ENCODE measurements around the gene MPZL3. TPM values are rescaled to one million over a fixed set of nuclear protein-coding genes. Genes with fewer than 3 reads are reported as not detected.

The MPZL3 gene
- polyA plus RNA-seq, 1 donor (not counting 4 experiments of a cell fraction or from before 2014, with no cell fraction given), result 7.9 TPM

GRCh38 chr11:118221419-118221818 is 30.7 kb downstream of the MPZL3 start:
- no peak for FAIRE-seq
- H3K4me2 ChIP-seq (ENCODE audit: control insufficient read depth, extremely low read depth, insufficient read depth, low read depth, low read length), result no peak overlapping the region
- no peak overlapping the region for H2AFZ ChIP-seq (ENCODE audit: control insufficient read depth, low read length)
- no peak for TF ChIP-seq EZH2 (IDR thresholded peaks at IDR 0.05; ENCODE audit: low read length)
- TF ChIP-seq CTCF (optimal IDR thresholded peaks at IDR 0.05 in 1 of 3, IDR thresholded peaks at IDR 0.05 in 1 of 3, conservative IDR thresholded peaks at IDR 0.05 in 1 of 3; ENCODE audit: extremely low read depth in 1 of 3, insufficient read depth in 2 of 3, low read length in 3 of 3), result no peak
- no peak overlapping the region for H3K9ac ChIP-seq (ENCODE audit: control insufficient read depth, extremely low read depth, insufficient read depth, low read length)
- no peak overlapping the region for H3K27ac ChIP-seq (ENCODE audit: control insufficient read depth, insufficient read depth, low read length)
- H3K79me2 ChIP-seq (ENCODE audit: control insufficient read depth, insufficient read depth, low read length), result no peaks in the 10 kb centered on the region
- H4K20me1 ChIP-seq (ENCODE audit: control insufficient read depth, extremely low read depth, insufficient read depth, low read length), result no peaks in the 10 kb centered on the region
- DNase-seq (ENCODE audit: low read depth, low spot score), result no peak
- H3K36me3 ChIP-seq (ENCODE audit: control insufficient read depth in 2 of 2, extremely low read depth in 1 of 2, insufficient read depth in 2 of 2, low read length in 2 of 2), result no peaks in the 10 kb centered on the region
- H3K9me1 ChIP-seq (ENCODE audit: control insufficient read depth, extremely low read depth, insufficient read depth, low read length), result no peaks in the 10 kb centered on the region
- no peak overlapping the region for H3K4me3 ChIP-seq (ENCODE audit: control insufficient read depth in 2 of 3, extremely low read depth in 1 of 3, insufficient read depth in 2 of 3, low read depth in 1 of 3, low read length in 3 of 3)
- no peaks in the 10 kb centered on the region for H3K9me3 ChIP-seq (ENCODE audit: control insufficient read depth, low read depth, low read length)
- dilution Hi-C loops (cut with MboI; ENCODE audit: extremely low pct_ligation_motif_present, low sequenced_read_pairs), result no loop called here
- no peaks in the 10 kb centered on the region for H3K4me1 ChIP-seq (ENCODE audit: control insufficient read depth, extremely low read depth, insufficient read depth, low read length)
- peaks cover 5% of the 10 kb centered on the region for H3K27me3 ChIP-seq (ENCODE audit: control insufficient read depth, extremely low read depth, insufficient read depth, low read length)

- no peak overlapping the region for H3K4me3 ChIP-seq (ENCODE audit: control insufficient read depth in 2 of 3, extremely low read depth in 1 of 3, insufficient read depth in 2 of 3, low read depth in 1 of 3, low read length in 3 of 3)
Observed at GRCh38 chr11:118219732-118220131, 32.4 kb downstream of the MPZL3 start.

More at GRCh38 chr11:118219732-118220131, 32.4 kb downstream of the MPZL3 start:
- Histone ChIP-seq H3K4me2 (ENCODE audit: control insufficient read depth, extremely low read depth, insufficient read depth, low read depth, low read length) (no peak overlapping the region), H2AFZ (ENCODE audit: control insufficient read depth, low read length) (no peak overlapping the region), H3K4me1 (ENCODE audit: control insufficient read depth, extremely low read depth, insufficient read depth, low read length) (no peaks in the 10 kb centered on the region), H3K9ac (ENCODE audit: control insufficient read depth, extremely low read depth, insufficient read depth, low read length) (no peak overlapping the region), H4K20me1 (ENCODE audit: control insufficient read depth, extremely low read depth, insufficient read depth, low read length) (no peaks in the 10 kb centered on the region), H3K79me2 (ENCODE audit: control insufficient read depth, insufficient read depth, low read length) (no peaks in the 10 kb centered on the region), H3K36me3 (ENCODE audit: control insufficient read depth in 2 of 2, extremely low read depth in 1 of 2, insufficient read depth in 2 of 2, low read length in 2 of 2) (no peaks in the 10 kb centered on the region), H3K9me1 (ENCODE audit: control insufficient read depth, extremely low read depth, insufficient read depth, low read length) (no peaks in the 10 kb centered on the region), H3K27me3 (ENCODE audit: control insufficient read depth, extremely low read depth, insufficient read depth, low read length) (peaks cover 12% of the 10 kb centered on the region), H3K27ac (ENCODE audit: control insufficient read depth, insufficient read depth, low read length) (no peak overlapping the region), H3K9me3 (ENCODE audit: control insufficient read depth, low read depth, low read length) (no peaks in the 10 kb centered on the region)
- no peak for DNase-seq (ENCODE audit: low read depth, low spot score)
- no peak for FAIRE-seq
- dilution Hi-C loops (cut with MboI; ENCODE audit: extremely low pct_ligation_motif_present, low sequenced_read_pairs), result no loop called here
- TF ChIP-seq CTCF (optimal IDR thresholded peaks at IDR 0.05 in 1 of 3, IDR thresholded peaks at IDR 0.05 in 1 of 3, conservative IDR thresholded peaks at IDR 0.05 in 1 of 3; ENCODE audit: extremely low read depth in 1 of 3, insufficient read depth in 2 of 3, low read length in 3 of 3) (no peak), EZH2 (IDR thresholded peaks at IDR 0.05; ENCODE audit: low read length) (no peak)

Measured in keratinocyte (primary cell).